ENCODE data around the gene HRAS.

Gene HRAS

DNA sequence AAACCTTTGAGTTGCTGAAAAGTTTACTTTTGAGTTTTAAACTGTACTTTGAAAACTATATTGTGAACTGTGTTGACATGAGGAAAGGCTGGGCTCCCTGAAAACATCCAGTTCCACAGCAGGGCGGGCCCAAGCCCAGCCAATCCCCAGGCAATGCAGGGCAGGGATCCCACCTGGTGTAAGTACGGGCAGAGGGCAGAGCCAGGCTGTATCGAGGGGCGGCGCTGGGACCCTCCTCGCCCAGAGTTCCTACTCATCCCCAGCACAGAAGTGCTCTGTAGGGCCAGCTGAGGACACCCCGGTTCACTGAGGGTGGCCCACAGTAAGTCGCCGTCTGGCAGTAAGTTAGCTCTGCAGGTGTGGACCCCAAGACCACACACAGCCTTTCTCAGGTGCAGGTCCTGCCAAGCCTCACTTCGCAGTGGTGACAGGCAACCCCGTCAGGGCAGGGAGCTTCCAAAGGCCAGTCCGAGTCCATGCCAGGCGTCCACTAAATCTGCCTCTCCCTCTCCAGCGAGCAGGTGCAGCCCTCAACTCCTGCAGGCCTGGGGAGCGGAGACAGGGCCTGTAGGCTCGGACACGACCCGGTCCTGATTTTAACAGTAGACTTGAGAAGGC is 31.7 kb upstream of the HRAS start:
- DNase-seq = no peak

DNA sequence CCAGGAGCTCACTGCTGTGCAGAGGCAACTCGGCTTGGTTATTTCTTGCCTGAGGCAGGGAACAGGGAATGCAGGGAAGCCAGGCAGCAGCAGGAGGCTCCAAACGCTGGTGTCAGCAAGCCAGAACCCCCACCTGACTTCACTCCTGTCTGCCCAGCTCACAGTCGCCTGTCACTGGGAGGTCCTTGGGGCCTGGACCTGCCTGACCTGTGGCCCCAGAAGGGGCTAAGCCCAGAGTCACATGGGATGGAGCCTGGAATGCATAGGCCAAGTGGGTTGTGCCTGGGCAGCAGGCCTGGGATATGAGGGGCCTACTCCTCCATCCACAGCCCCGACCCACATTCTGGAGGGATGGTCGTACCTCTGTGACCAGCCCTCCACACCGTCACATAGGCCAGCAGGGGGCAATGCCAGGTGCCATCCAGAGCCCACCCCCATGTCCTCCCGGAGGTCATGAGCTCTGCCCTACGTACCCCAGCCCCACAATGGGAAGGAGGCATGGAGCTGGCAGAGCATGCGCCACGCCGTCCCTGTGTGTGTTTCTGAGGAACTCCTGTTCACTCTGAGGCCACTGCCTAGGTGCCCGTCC is 30.6 kb upstream of the HRAS start:
- no peak for DNase-seq

DNA sequence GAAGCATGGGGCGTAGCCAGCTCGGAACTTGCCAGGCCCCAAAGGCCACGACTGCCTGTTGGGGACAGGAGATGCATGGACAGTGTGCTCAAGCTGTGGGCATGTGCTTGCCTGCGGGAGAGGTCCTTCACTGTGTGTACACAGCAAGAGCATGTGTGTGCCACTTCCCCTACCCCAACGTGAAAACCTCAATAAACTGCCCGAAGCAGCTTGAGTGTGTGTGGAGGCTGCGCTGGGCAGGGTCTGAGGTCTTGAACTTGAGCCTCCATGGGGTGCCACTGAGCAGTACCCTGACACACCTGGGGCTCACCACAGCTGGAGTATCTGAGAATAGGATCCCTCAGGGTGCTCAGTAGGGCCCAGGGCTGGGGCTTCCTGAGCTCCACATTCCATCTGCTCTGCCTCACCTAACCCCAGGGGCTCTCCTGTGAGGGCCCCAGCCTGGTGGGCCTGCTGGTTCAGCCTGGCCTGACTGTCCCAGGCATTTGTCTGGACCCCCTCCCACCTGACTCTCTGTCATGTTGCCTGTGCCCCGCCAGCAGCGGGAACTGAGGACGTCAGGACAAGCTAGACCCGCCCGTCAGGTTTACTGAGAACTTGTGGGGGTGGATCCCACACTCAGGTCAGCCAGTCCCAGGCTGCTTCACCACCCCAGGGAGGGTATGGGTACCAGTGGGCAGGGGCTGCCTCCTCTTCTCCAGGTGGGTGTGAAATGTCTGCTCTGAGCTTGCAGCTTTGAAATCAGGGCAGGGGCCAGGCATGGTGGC is 28.6 kb upstream of the HRAS start:
- no peak for DNase-seq

GRCh38 chr11:563066-563811 is 27.9 kb upstream of the HRAS start:
- no peak for DNase-seq

DNA sequence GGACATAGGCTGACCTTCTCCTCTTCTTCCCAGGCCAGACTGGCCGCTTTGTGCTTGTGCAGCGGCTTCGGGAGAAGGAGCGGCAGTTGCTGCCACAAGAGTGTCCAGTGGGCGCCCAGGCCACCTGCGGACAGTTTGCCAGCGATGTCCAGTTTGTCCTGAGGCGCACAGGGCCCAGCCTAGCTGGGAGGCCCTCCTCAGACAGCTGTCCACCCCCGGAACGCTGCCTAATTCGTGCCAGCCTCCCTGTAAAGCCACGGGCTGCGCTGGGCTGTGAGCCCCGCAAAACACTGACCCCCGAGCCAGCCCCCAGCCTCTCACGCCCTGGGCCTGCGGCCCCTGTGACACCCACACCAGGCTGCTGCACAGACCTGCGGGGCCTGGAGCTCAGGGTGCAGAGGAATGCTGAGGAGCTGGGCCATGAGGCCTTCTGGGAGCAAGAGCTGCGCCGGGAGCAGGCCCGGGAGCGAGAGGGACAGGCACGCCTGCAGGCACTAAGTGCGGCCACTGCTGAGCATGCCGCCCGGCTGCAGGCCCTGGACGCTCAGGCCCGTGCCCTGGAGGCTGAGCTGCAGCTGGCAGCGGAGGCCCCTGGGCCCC is 26.8 kb upstream of the HRAS start:
- no peak for DNase-seq

GRCh38 chr11:561148-562003 is 26.0 kb upstream of the HRAS start:
- DNase-seq = no peak

DNA sequence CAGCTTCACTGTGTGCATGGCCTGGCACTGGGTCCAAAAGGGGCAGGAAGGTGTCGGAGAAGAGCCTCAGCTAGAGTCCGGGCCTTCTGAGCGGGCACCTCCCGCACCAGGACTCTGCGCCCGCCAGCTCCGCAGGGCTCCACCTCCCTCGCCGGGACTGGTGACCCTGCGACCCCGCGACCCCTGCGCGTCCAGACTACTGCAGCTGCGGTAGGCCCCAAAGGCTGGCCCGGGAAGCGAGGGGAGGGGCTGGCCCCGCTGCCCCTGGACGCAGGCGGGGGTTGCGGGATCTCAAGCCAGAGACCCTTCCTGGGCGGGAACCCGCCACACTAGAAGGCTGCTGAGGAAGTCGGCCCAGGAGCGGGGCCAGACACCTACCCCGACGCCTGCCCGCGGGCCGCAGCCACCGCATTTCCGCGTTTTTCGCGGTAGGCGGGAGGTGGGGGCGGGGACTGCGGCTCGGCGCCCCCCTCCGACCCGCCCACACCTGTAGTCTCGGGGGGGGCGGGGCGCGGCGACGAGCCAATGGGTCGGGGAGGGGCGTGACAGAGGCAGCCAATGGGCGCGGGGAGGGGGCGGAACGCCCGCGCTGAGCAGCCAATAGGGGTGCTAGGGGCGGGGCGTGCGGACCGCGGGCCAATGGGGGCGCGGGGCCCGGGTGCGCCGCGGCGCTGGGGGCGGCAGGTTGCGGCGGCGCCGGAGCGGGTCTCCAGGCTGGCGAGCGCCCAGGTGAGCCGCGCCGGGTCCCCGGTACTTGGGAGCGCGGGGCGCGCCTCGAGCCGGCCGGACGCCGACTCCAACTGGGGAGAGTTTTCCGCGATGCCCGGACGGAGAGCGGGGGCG is 25.1 kb upstream of the HRAS start, which contains the start of the genes LMNTD2 and RASSF7:
LMNTD2 (minus strand) TSS at position 434 of the 843 bp plus-strand sequence; CDS start at position 412, 22 bp downstream.
RASSF7 (plus strand) TSS at position 666 of the 843 bp plus-strand sequence. CDS start 799 bp downstream, outside the sequence.
- peak; percentile 88 for DNase-seq

DNA sequence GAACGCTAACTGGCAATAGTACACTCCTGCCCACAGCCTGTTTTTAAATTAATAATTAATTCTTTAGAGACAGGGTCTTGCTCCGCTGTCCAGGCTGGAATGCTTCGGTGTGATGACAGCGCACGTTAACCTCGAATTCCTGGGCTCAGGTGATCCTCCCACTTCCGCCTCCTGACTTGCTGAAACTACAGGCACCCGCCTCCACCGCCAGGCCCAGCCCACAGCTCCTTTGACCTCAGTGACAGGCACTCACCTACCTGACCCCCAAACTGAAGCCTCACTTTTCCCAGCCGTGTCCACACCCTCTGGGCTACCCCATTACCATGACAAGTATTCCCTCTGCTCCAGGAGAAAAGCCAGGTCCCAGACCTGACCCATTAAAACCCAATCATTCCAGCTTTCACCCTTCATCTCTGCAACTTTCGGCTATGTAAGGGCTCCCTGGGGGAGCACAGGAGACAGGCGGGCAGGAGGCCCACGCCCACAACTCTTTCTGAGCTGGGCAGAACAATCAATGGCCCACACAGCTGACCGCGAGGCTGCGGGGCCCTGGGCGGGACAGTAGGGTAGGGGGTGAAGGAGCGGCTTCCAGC is 24.4 kb upstream of the HRAS start:
- DNase-seq = no peak

GRCh38 chr11:559020-559620 is 23.7 kb upstream of the HRAS start:
- no peak for DNase-seq

DNA sequence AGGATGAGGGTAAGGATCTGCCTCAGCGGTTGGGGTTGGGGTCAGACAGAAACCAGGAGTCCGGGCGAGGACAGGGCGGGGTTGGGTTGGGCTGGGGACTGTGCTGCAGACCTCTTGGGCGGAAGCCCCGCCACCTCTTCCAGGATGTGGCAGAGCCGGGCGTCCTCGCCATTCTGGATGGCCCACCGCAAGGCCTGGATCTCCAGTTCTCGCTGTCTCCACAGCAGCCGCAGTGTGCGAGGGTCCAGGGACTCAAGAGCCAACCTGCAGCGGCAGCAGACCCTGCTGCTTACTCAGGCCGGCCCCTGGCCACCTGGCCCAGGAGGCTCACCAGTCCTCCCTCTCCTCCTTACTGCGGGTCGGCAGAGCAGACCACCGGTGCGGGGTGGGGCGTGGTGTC is 23.1 kb upstream of the HRAS start:
- no peak for DNase-seq

GRCh38 chr11:557328-558132 is 22.2 kb upstream of the HRAS start:
- DNase-seq = no peak

GRCh38 chr11:556662-557256 is 21.4 kb upstream of the HRAS start:
- no peak for DNase-seq

DNA sequence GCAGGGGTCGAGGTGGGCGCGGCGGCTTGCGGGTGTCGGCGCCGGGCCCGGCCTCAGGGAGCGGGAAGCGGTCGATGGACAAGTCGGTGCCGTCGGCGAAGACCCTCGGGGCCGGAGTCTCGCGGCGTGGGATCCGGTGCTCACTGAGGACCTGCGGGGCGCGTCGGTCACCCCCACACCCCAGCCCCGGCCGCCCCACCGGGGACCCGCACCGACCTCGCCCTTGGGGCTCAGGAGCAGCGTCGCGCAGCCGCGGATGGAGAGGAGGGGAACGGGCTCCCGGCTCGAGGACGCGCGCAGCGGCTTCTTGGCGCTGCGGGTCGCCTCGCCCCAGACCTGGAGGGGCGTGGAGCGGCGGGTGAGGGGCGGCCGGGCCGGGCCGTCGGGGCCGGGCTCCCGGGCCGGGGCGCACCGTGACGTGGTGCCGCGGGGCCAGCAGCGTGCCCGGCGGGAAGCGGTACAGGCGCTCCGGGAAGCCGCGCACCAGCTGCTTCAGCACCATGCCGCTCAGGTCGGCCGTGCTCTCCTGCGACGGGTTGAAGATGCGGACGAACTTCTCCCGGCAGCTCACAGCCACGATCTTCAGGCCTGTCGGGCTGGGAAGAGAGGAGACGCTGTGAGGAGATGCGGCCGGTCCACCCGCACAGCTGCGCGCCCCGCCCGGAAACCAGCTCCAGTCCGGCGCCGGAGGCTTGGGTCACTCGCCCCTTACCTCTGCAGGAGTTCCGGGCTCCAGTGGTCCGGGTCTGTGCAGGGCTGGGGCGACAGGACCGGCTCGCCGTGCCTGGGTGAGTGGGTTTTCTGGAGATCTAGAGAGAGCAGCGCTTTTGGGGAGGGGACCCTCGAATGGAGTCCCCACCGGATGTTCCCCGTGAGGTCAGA is 20.6 kb upstream of the HRAS start:
- DNase-seq = no peak

DNA sequence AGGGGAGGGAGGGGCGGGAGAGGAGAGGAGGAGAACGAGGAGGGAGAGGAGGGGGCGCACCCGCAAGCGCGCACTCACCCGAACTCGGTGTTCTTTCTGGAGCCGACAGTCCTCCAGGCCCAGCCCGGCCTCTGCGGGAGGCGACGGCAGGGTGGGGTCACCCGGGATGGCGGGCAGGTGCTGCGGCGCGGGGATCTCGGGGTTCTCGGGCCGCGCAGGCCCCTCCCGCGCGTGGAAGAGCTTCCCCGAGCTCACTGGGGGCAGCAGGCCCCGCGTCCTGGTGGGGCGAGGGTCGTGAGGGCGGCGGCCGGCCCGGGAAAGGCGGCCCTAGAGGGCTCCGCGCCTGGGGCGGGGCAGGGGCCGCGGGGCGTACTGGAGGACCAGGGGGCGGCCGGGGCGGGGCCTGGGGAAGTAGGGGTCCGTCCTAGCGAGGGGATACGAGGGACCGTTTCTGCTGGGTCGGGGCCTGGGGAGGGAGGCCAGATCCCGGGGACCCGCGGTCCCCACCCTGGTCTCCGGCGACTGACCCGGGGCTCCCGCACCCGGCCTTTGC is 19.9 kb upstream of the HRAS start:
- no peak for DNase-seq

DNA sequence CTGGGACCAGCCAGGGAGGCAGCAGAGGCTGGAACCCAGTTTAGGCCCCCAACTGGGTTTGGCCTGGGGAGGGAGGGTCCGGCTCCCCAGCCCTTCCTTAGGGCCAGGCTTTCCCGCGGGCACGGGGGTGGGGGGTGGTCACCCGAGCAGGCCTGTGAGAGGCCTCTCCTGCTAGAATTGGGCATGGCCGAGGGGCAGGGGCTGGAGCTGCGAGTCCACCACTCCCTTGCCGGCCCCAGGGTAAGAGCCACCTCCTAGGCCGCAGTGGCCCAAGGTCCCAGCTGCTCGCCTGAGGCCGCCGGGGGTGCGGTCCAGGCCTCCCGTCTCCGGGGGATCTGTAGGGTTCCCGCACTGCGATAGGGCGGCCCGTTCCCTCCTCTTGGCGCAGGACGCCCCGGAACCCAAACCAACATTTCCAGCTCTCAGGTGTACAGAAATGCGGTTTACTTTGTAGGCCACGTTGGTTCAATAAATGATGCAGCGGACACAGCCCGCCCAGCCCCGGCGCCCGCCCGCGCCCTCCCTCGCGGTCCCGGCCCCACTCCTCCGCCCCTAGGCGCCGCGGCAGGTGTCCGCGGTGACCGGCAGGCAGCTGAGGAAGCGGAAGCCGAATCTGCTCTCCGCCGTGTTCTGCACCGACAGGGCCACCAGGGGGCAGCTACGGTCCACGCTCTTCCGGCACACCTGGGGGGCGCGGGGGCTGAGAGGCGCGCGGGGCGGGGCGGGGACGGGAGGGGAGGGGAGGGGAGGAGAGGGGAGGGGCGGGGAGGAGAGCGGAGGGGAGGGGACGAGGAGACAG is 19.3 kb upstream of the HRAS start:
- peak; percentile 91 for DNase-seq

DNA sequence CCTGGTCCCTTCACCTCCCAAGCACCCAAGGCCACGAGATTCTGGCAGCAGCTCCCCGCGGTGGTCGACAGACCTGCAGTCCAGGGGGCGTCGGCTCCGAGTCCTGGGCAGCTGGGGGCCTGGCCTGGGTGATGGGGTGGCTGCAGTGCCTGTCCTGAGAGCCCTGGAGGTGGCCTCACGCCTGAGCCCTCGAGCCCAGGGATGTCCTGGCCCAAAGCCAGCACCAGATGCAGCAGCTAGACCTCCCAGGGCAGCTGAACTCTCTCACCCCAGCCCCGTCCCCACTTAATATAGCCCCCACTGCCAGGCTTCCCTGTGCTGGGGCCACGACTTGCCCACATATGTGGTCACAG is 18.6 kb upstream of the HRAS start:
- DNase-seq = no peak

Data from NCI-H1436 (cell line).